GM12878 (cell line): ENCODE measurements around the gene DIS3L2. TPM values are rescaled to one million over a fixed set of nuclear protein-coding genes. Genes with fewer than 3 reads are reported as not detected.

Experiments used
- ATAC-seq: fragments of 200-7000 bp; cut with Tn5 transposase; 3 replicates; pipeline ENCODE4 v1.9.1; 2020; ENCODE audit warnings: mild to moderate bottlenecking, moderate library complexity
- BruUV-seq: library from RNA; stranded (reverse); fragments of 400-500 nt; replicated peaks from 2 replicates; lab custom pipeline; 2021; lab: Mats Ljungman, UMichigan
- CTCF ChIA-PET: fragments of 300-600 bp; sonication (Branson Sonifier 250); formaldehyde crosslinking; extraction: SDS; loops from one replicate; lab custom pipeline; 2021; ENCODE audit warnings: inconsistent platforms; lab: Yijun Ruan, JAX
- POLR2A ChIA-PET: fragments of 350-600 bp; formaldehyde crosslinking; extraction: SDS; loops from one replicate; lab custom pipeline; 2021; ENCODE audit warnings: inconsistent platforms; lab: Charles Lee
- RAD21 ChIA-PET: fragments of 300-600 bp; sonication (Branson Sonifier 250); formaldehyde crosslinking; loops from one replicate; lab custom pipeline; 2023; ENCODE audit warnings: antibody characterized with exemption; ENCODE audit not compliant: unreplicated experiment; lab: Charles Lee
- SMC1A ChIA-PET: fragments of 300-600 bp; sonication (Branson Sonifier 250); formaldehyde crosslinking; loops from one replicate; lab custom pipeline; 2023; ENCODE audit not compliant: unreplicated experiment, uncharacterized antibody; lab: Charles Lee
- DNase-seq: peaks from one replicate; pipeline ENCODE4 v3.0.0-alpha.2; 2011; ENCODE audit warnings: low read depth, low spot score
- FAIRE-seq: peaks from 3 replicates; lab custom pipeline; 2011; peaks lifted over from hg19 to GRCh38; lab: Jason Lieb, UNC
- H2AFZ ChIP-seq: 2 replicates; pipeline ENCODE4 v1.6.0; 2011; ENCODE audit warnings: low read depth, low read length, control low read depth; ENCODE audit not compliant: control insufficient read depth
- H3K27ac ChIP-seq: 2 replicates; pipeline ENCODE4 v1.5.1; 2011; ENCODE audit warnings: control low read depth; ENCODE audit not compliant: control insufficient read depth, insufficient read depth
- H3K27me3 ChIP-seq, 2 experiments: replicated peaks in 1 of 2; 2 replicates each; pipeline versions ENCODE4 v1.6.0 to v1.6.1; 2011; ENCODE audit warnings: low read length in 1 of 2; ENCODE audit not compliant: control insufficient read depth in 2 of 2, insufficient read depth in 2 of 2
- H3K36me3 ChIP-seq, 2 experiments: 2 replicates each; pipeline ENCODE4 v1.5.1; 2011; ENCODE audit warnings: low read length in 1 of 2; ENCODE audit not compliant: control insufficient read depth in 2 of 2, insufficient read depth in 2 of 2
- H3K4me1 ChIP-seq: 2 replicates; pipeline ENCODE4 v1.6.1; 2011; ENCODE audit warnings: mild to moderate bottlenecking, low read length, moderate library complexity, mixed read lengths; ENCODE audit not compliant: control insufficient read depth, insufficient read depth
- H3K4me2 ChIP-seq: 2 replicates; pipeline ENCODE4 v1.6.0; 2011; ENCODE audit warnings: control low read depth; ENCODE audit not compliant: control insufficient read depth, insufficient read depth
- H3K4me3 ChIP-seq: fragments of 200-600 bp; sonication (generic); 2 replicates; pipeline ENCODE4 v1.5.1; 2016
- H3K79me2 ChIP-seq: 2 replicates; pipeline ENCODE4 v1.6.0; 2011; ENCODE audit warnings: low read length; ENCODE audit not compliant: control insufficient read depth, insufficient read depth
- H3K9ac ChIP-seq: 2 replicates; pipeline ENCODE4 v1.8.0; 2011; ENCODE audit warnings: low read length, control low read depth, mixed read lengths; ENCODE audit not compliant: control insufficient read depth, insufficient read depth
- H3K9me3 ChIP-seq: replicated peaks from 3 replicates; pipeline ENCODE4 v1.5.1; 2011; ENCODE audit warnings: mild to moderate bottlenecking, low read length; ENCODE audit not compliant: control insufficient read depth, insufficient read depth
- H4K20me1 ChIP-seq: 2 replicates; pipeline ENCODE4 v1.6.0; 2011; ENCODE audit not compliant: control insufficient read depth, insufficient read depth
- CBX3 ChIP-seq: fragments of 200-600 bp; sonication (generic); IDR thresholded peaks from 2 replicates; pipeline ENCODE4 v1.6.1; 2016; ENCODE audit warnings: low read depth, borderline replicate concordance
- CREM ChIP-seq: IDR thresholded peaks from 2 replicates; pipeline ENCODE4 v1.6.1; 2014; ENCODE audit warnings: antibody characterized with exemption, low read depth
- HDAC6 ChIP-seq: fragments of 200-600 bp; sonication (generic); IDR thresholded peaks from one replicate; pipeline ENCODE4 v1.8.0; 2017; ENCODE audit warnings: antibody characterized with exemption; ENCODE audit not compliant: unreplicated experiment
- JUND ChIP-seq: IDR thresholded peaks from 2 replicates; pipeline ENCODE4 v1.6.1; 2012; ENCODE audit warnings: low read depth, mild to moderate bottlenecking, low read length, improper control_type of control experiment, moderate library complexity
- KAT2A ChIP-seq: conservative IDR thresholded peaks from 2 replicates; pipeline ENCODE4 v1.6.1; 2011; ENCODE audit warnings: low read depth, low read length; ENCODE audit not compliant: control insufficient read depth
- NFYB ChIP-seq: IDR thresholded peaks from 2 replicates; pipeline ENCODE4 v1.6.1; 2011; ENCODE audit warnings: low read depth, mild to moderate bottlenecking, low read length, improper control_type of control experiment, moderate library complexity; ENCODE audit not compliant: insufficient read depth
- RFX5 ChIP-seq: IDR thresholded peaks from 2 replicates; pipeline ENCODE4 v1.6.1; 2011; ENCODE audit warnings: low read depth, low read length, improper control_type of control experiment
- SMARCA5 ChIP-seq: fragments of 450-650 bp; IDR thresholded peaks from 2 replicates; pipeline ENCODE4 v1.6.1; 2017; ENCODE audit warnings: mild to moderate bottlenecking
- ZNF217 ChIP-seq: fragments of 450-650 bp; IDR thresholded peaks from 2 replicates; pipeline ENCODE4 v1.6.1; 2017; ENCODE audit warnings: antibody characterized with exemption, mild to moderate bottlenecking
- WGBS: methylation state at CpG from one replicate; pipeline ENCODE4 v1.1.6; 2016; ENCODE audit warnings: low lambda C conversion rate; ENCODE audit not compliant: insufficient replicate concordance, insufficient coverage; ENCODE audit errors: missing lambda C conversion rate; 5-methylcytosine and 5-hydroxymethylcytosine counted together
- in situ Hi-C: fragments of 300-500 bp; cut with MboI; formaldehyde crosslinking; loops from 9 replicates; pipeline ENCODE4 v1.14.3; 2018; ENCODE audit warnings: mixed read lengths
- intact Hi-C: fragments of 100-400 bp; cut with micrococcal nuclease; formaldehyde crosslinking; loops from one replicate; pipeline ENCODE4 v1.14.2; 2022; ENCODE audit not compliant: unreplicated experiment
- polyA plus RNA-seq, 11 experiments: library from polyadenylated mRNA; depleted of rRNA in 4 of 11; unstranded in 6 of 11; stranded (reverse) in 5 of 11; fragments of >200 nt; fragmentation: Nextera tagmentation in 4 of 11; fragmentation: Illumina TruSeq in 1 of 11; extraction: Ambion mirVana in 4 of 11; extraction: Trizol in 1 of 11; gene quantifications; 1 replicate in 1 of 11; 2 replicates in 10 of 11; pipeline versions ENCODE4 v1.2.1 to v1.2.3, GENCODE V29; 2011 to 2016; ENCODE audit warnings: inconsistent platforms in 2 of 11, missing spikeins in 2 of 11, low read depth in 1 of 11
- total RNA-seq, 4 experiments: library from RNA; depleted of rRNA in 3 of 4; stranded (reverse); fragments of >200 nt in 3 of 4; fragmentation: Illumina TruSeq in 1 of 4; extraction: Trizol in 1 of 4; gene quantifications; 2 replicates each; pipeline versions ENCODE4 v1.2.1 to v1.2.3, GENCODE V29; 2013 to 2021
- TF ChIP-seq, protein P1 (sequence below): fragments of 450-650 bp; IDR thresholded peaks from 2 replicates; pipeline ENCODE4 v1.6.1; 2016; ENCODE audit warnings: mild to moderate bottlenecking
- TF ChIP-seq, protein P2 (sequence below): IDR thresholded peaks from 2 replicates; pipeline ENCODE4 v1.6.1; 2012; ENCODE audit warnings: improper control_type of control experiment, low read depth, low read length; ENCODE audit not compliant: insufficient replicate concordance
- TF ChIP-seq, protein P3 (sequence below): fragments of 450-650 bp; IDR thresholded peaks from 2 replicates; pipeline ENCODE4 v1.6.1; 2016; ENCODE audit warnings: mild to moderate bottlenecking, moderate library complexity, borderline replicate concordance
- TF ChIP-seq, protein P4 (sequence below): fragments of 450-650 bp; IDR thresholded peaks from 2 replicates; pipeline ENCODE4 v1.6.1; 2017; ENCODE audit warnings: mild to moderate bottlenecking

DIS3L2 gene
- total and polyA plus RNA-seq, 10 of the 15 experiments (the other 5 are each of a cell fraction or from before 2014, with no cell fraction given) = 3.5 to 27.1 (median 16.0) TPM

DNA sequence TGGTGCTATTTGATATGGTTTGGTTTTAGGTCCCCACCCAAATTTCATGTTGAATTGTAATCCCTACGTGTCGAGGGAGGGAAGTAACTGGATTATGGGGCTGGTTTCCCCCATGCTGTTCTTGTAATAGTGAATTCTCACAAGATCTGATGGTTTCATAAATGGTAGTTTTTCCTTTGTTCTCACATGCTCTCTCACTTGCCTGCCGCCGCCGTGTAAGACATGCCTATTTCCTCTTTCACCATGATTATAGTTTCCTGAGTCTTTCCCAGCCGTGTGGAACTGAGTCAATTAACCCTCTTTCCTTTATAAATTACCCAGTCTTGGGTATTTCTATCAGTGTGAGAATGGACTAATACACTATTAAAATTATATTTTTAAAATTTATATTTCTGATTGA, 7.3 kb downstream of the DIS3L2 start:
- intact Hi-C loops = no loop called here
- ChIA-PET POLR2A (no interaction called here), SMC1A (no interaction called here), RAD21 (no interaction called here), CTCF (no interaction called here)
- no peak overlapping the region for H3K9ac ChIP-seq
- TF ChIP-seq, protein P1, sequence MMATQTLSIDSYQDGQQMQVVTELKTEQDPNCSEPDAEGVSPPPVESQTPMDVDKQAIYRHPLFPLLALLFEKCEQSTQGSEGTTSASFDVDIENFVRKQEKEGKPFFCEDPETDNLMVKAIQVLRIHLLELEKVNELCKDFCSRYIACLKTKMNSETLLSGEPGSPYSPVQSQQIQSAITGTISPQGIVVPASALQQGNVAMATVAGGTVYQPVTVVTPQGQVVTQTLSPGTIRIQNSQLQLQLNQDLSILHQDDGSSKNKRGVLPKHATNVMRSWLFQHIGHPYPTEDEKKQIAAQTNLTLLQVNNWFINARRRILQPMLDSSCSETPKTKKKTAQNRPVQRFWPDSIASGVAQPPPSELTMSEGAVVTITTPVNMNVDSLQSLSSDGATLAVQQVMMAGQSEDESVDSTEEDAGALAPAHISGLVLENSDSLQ = no peak
- TF ChIP-seq, protein P2, sequence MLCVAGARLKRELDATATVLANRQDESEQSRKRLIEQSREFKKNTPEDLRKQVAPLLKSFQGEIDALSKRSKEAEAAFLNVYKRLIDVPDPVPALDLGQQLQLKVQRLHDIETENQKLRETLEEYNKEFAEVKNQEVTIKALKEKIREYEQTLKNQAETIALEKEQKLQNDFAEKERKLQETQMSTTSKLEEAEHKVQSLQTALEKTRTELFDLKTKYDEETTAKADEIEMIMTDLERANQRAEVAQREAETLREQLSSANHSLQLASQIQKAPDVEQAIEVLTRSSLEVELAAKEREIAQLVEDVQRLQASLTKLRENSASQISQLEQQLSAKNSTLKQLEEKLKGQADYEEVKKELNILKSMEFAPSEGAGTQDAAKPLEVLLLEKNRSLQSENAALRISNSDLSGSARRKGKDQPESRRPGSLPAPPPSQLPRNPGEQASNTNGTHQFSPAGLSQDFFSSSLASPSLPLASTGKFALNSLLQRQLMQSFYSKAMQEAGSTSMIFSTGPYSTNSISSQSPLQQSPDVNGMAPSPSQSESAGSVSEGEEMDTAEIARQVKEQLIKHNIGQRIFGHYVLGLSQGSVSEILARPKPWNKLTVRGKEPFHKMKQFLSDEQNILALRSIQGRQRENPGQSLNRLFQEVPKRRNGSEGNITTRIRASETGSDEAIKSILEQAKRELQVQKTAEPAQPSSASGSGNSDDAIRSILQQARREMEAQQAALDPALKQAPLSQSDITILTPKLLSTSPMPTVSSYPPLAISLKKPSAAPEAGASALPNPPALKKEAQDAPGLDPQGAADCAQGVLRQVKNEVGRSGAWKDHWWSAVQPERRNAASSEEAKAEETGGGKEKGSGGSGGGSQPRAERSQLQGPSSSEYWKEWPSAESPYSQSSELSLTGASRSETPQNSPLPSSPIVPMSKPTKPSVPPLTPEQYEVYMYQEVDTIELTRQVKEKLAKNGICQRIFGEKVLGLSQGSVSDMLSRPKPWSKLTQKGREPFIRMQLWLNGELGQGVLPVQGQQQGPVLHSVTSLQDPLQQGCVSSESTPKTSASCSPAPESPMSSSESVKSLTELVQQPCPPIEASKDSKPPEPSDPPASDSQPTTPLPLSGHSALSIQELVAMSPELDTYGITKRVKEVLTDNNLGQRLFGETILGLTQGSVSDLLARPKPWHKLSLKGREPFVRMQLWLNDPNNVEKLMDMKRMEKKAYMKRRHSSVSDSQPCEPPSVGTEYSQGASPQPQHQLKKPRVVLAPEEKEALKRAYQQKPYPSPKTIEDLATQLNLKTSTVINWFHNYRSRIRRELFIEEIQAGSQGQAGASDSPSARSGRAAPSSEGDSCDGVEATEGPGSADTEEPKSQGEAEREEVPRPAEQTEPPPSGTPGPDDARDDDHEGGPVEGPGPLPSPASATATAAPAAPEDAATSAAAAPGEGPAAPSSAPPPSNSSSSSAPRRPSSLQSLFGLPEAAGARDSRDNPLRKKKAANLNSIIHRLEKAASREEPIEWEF = no peak
- TF ChIP-seq RFX5 = no peak
- TF ChIP-seq SMARCA5 = no peak
- TF ChIP-seq, protein P3, sequence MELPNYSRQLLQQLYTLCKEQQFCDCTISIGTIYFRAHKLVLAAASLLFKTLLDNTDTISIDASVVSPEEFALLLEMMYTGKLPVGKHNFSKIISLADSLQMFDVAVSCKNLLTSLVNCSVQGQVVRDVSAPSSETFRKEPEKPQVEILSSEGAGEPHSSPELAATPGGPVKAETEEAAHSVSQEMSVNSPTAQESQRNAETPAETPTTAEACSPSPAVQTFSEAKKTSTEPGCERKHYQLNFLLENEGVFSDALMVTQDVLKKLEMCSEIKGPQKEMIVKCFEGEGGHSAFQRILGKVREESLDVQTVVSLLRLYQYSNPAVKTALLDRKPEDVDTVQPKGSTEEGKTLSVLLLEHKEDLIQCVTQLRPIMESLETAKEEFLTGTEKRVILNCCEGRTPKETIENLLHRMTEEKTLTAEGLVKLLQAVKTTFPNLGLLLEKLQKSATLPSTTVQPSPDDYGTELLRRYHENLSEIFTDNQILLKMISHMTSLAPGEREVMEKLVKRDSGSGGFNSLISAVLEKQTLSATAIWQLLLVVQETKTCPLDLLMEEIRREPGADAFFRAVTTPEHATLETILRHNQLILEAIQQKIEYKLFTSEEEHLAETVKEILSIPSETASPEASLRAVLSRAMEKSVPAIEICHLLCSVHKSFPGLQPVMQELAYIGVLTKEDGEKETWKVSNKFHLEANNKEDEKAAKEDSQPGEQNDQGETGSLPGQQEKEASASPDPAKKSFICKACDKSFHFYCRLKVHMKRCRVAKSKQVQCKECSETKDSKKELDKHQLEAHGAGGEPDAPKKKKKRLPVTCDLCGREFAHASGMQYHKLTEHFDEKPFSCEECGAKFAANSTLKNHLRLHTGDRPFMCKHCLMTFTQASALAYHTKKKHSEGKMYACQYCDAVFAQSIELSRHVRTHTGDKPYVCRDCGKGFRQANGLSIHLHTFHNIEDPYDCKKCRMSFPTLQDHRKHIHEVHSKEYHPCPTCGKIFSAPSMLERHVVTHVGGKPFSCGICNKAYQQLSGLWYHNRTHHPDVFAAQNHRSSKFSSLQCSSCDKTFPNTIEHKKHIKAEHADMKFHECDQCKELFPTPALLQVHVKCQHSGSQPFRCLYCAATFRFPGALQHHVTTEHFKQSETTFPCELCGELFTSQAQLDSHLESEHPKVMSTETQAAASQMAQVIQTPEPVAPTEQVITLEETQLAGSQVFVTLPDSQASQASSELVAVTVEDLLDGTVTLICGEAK = no peak
- no peak for TF ChIP-seq ZNF217
- TF ChIP-seq HDAC6 = no peak
- no peak for TF ChIP-seq NFYB
- TF ChIP-seq, protein P4, sequence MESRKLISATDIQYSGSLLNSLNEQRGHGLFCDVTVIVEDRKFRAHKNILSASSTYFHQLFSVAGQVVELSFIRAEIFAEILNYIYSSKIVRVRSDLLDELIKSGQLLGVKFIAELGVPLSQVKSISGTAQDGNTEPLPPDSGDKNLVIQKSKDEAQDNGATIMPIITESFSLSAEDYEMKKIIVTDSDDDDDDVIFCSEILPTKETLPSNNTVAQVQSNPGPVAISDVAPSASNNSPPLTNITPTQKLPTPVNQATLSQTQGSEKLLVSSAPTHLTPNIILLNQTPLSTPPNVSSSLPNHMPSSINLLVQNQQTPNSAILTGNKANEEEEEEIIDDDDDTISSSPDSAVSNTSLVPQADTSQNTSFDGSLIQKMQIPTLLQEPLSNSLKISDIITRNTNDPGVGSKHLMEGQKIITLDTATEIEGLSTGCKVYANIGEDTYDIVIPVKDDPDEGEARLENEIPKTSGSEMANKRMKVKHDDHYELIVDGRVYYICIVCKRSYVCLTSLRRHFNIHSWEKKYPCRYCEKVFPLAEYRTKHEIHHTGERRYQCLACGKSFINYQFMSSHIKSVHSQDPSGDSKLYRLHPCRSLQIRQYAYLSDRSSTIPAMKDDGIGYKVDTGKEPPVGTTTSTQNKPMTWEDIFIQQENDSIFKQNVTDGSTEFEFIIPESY = no peak
- no peak for TF ChIP-seq CREM
- TF ChIP-seq KAT2A = no peak
- no peak for TF ChIP-seq JUND
- no peak for TF ChIP-seq CBX3
- no peak overlapping the region for H3K4me2 ChIP-seq
- H3K4me1 ChIP-seq = no peaks in the 10 kb centered on the region
- peaks cover 9% of the 10 kb centered on the region for H3K9me3 ChIP-seq
- ATAC-seq (no peak), DNase-seq (no peak), FAIRE-seq (no peak)
- BruUV-seq = no TSS peak
- H3K27ac ChIP-seq = no peak overlapping the region
- in situ Hi-C loops = no loop called here
- H2AFZ ChIP-seq = no peak overlapping the region
- 83% methylated on average over 6 of the region's 6 CpGs for WGBS
- H3K27me3 ChIP-seq = no peaks in the 10 kb centered on the region
- no peak overlapping the region for H3K4me3 ChIP-seq
- H4K20me1 ChIP-seq = no peaks in the 10 kb centered on the region
- peaks cover 0 to 3% of the 10 kb centered on the region in 2 experiments; a peak in 1 of 4 replicates for H3K36me3 ChIP-seq
- peaks cover 4% of the 10 kb centered on the region for H3K79me2 ChIP-seq
